ENCODE measurements around the gene GRIK4. TPM values are rescaled to one million over a fixed set of nuclear protein-coding genes. Genes with fewer than 3 reads are reported as not detected.

The GRIK4 gene
- total RNA-seq, 2 experiments from 2014 or later = not detected

DNA sequence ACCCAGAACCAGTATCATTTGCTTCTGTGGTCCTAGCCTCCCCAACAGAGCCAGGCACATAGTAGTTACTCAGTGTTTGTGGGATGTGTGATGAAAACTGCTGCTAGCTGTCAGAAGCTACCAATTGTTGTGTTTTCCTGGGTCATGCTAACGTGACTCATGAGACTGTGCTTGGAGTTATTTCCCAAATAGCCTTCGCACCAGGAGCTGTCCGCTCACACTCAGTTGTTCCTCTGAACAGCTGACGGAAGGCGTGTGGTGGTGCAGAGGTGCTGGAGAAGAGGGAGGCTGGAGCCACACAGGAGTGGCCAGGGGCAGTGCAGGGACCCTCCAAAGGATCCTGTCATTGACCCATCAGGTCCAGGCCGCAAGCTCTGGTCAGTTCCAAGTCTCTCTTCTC, 458.4 kb downstream of the GRIK4 start:
- Mint-ChIP-seq H3K4me1 (ENCODE audit: low read depth) (no peaks in the 10 kb centered on the region), H3K36me3 (ENCODE audit: low read depth) (no peaks in the 10 kb centered on the region), H3K9me3 (no peaks in the 10 kb centered on the region), H3K27me3 (peaks cover 22% of the 10 kb centered on the region), H3K4me3 (no peak overlapping the region), H3K27ac (no peak overlapping the region)
- ChIA-PET POLR2A (no interaction called here), CTCF (no interaction called here)
- TF ChIP-seq, protein P1, sequence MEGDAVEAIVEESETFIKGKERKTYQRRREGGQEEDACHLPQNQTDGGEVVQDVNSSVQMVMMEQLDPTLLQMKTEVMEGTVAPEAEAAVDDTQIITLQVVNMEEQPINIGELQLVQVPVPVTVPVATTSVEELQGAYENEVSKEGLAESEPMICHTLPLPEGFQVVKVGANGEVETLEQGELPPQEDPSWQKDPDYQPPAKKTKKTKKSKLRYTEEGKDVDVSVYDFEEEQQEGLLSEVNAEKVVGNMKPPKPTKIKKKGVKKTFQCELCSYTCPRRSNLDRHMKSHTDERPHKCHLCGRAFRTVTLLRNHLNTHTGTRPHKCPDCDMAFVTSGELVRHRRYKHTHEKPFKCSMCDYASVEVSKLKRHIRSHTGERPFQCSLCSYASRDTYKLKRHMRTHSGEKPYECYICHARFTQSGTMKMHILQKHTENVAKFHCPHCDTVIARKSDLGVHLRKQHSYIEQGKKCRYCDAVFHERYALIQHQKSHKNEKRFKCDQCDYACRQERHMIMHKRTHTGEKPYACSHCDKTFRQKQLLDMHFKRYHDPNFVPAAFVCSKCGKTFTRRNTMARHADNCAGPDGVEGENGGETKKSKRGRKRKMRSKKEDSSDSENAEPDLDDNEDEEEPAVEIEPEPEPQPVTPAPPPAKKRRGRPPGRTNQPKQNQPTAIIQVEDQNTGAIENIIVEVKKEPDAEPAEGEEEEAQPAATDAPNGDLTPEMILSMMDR (IDR thresholded peaks at IDR 0.05) = no peak
- Histone ChIP-seq H3K27me3 (ENCODE audit: control insufficient read depth in 1 of 2, insufficient read depth in 2 of 2, low read length in 2 of 2) (peaks cover 4 to 10% of the 10 kb centered on the region in 2 experiments), H3K4me3 (ENCODE audit: low read length) (no peak overlapping the region), H3K27ac (ENCODE audit: low read depth in 1 of 2, low read length in 2 of 2) (no peak overlapping the region), H3K36me3 (ENCODE audit: insufficient read depth, low read length) (no peaks in the 10 kb centered on the region), H3K4me1 (ENCODE audit: insufficient read depth, low read length) (no peaks in the 10 kb centered on the region), H3K9me3 (ENCODE audit: control insufficient read depth in 1 of 2, insufficient read depth in 1 of 2, low read length in 2 of 2) (no peaks in the 10 kb centered on the region)
- intact Hi-C loops (cut with DNase I, micrococcal nuclease) = no loop called here
- no peak for DNase-seq
- ATAC-seq (ENCODE audit: poor library complexity) = no peak

DNA sequence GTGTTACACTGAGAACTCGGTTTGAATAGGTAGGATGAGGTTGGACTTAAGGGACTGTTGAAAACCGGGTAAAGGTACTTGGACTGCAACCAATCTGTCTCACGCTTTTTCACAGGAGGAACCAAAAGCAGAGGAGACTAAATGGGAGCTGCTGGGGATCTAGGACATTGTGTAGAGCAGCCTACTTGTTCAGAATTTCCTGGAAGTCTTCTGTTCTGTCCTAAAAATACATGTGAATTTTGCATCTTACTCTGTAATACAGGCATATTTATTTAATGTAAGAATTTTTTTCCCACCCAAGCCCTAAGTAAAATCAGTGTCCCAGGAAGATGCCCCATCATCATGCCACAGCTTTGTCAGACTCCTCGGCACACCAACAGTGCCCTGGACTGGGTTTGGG, 460.3 kb downstream of the GRIK4 start:
- Histone ChIP-seq H3K27ac (ENCODE audit: low read depth in 1 of 2, low read length in 2 of 2) (no peak overlapping the region), H3K9me3 (ENCODE audit: control insufficient read depth in 1 of 2, insufficient read depth in 1 of 2, low read length in 2 of 2) (no peaks in the 10 kb centered on the region), H3K4me3 (ENCODE audit: low read length) (no peak overlapping the region), H3K4me1 (ENCODE audit: insufficient read depth, low read length) (no peaks in the 10 kb centered on the region), H3K36me3 (ENCODE audit: insufficient read depth, low read length) (no peaks in the 10 kb centered on the region), H3K27me3 (ENCODE audit: control insufficient read depth in 1 of 2, insufficient read depth in 2 of 2, low read length in 2 of 2) (peaks cover 3 to 10% of the 10 kb centered on the region in 2 experiments)
- intact Hi-C loops (cut with DNase I, micrococcal nuclease) = no loop called here
- Mint-ChIP-seq H3K4me1 (ENCODE audit: low read depth) (no peaks in the 10 kb centered on the region), H3K27me3 (peaks cover 28% of the 10 kb centered on the region), H3K4me3 (no peak overlapping the region), H3K9me3 (no peaks in the 10 kb centered on the region), H3K36me3 (ENCODE audit: low read depth) (no peaks in the 10 kb centered on the region), H3K27ac (no peak overlapping the region)
- TF ChIP-seq, protein P1 (IDR thresholded peaks at IDR 0.05) = no peak
- POLR2A ChIA-PET = no interaction called here
- no peak for DNase-seq
- CTCF ChIA-PET = no interaction called here
- no peak for ATAC-seq (ENCODE audit: poor library complexity)

DNA sequence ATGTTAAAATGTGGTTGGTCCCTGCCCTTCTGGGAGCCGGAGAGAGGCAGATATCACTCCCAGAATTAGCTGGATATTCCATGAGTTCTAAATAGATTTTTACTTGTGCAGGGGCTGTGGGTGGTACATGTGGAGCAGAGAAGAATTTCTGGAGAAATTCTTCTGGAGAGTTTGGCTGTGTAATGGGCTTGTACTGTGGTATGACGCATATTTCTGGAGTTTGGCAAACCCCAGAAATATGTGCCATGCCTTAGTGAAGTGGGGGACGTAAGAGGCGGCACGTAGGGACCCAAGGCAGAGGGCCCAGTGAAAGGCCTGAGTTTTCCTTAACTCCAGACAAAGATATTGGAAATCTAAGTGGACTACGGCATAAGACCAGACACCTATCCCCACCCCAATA, 461.1 kb downstream of the GRIK4 start:
- H3K36me3 Mint-ChIP-seq (ENCODE audit: low read depth) = no peaks in the 10 kb centered on the region
- intact Hi-C loops (cut with DNase I, micrococcal nuclease) = no loop called here
- Histone ChIP-seq H3K4me3 (ENCODE audit: low read length) (no peak overlapping the region), H3K4me1 (ENCODE audit: insufficient read depth, low read length) (no peaks in the 10 kb centered on the region), H3K9me3 (ENCODE audit: control insufficient read depth in 1 of 2, insufficient read depth in 1 of 2, low read length in 2 of 2) (no peaks in the 10 kb centered on the region), H3K27ac (ENCODE audit: low read depth in 1 of 2, low read length in 2 of 2) (no peak overlapping the region), H3K36me3 (ENCODE audit: insufficient read depth, low read length) (no peaks in the 10 kb centered on the region), H3K27me3 (ENCODE audit: control insufficient read depth in 1 of 2, insufficient read depth in 2 of 2, low read length in 2 of 2) (peaks cover 0 to 10% of the 10 kb centered on the region in 2 experiments)
- no peak for ATAC-seq (ENCODE audit: poor library complexity)
- ChIA-PET CTCF (interaction anchor here (0.5 kb wide), 1 partner anchor 40 kb away, joined by 3 read pairs; no protein-coding TSS in a partner anchor), POLR2A (no interaction called here)
- peaks cover 30% of the 10 kb centered on the region for H3K27me3 Mint-ChIP-seq
- TF ChIP-seq, protein P1 (IDR thresholded peaks at IDR 0.05) = no peak
- DNase-seq = no peak
- no peak overlapping the region for H3K4me3 Mint-ChIP-seq
- H3K27ac Mint-ChIP-seq = no peak overlapping the region
- H3K9me3 Mint-ChIP-seq = no peaks in the 10 kb centered on the region
- H3K4me1 Mint-ChIP-seq (ENCODE audit: low read depth) = no peaks in the 10 kb centered on the region

Measured in CD4-positive, alpha-beta T cell (primary cell).